Gastroesophageal sphincter (tissue), 3 donors: ENCODE data around the gene PCGF5.

Source experiments
- POLR2A ChIP-seq, 2 donors: fragments of 450-650 bp; IDR thresholded peaks; one replicate each; pipeline ENCODE4 v1.6.1; 2017; ENCODE audit warnings: antibody characterized with exemption in 2 of 2, mild to moderate bottlenecking in 2 of 2, moderate library complexity in 1 of 2
- POLR2AphosphoS5 ChIP-seq: sonication (generic); formaldehyde crosslinking; IDR thresholded peaks from one replicate; pipeline ENCODE4 v1.6.1; 2017; ENCODE audit warnings: antibody characterized with exemption
- TF ChIP-seq, protein P1 (sequence below), 4 experiments: fragments of 200-600 bp in 2 of 4; fragments of 450-650 bp in 2 of 4; sonication (generic) in 1 of 4; IDR thresholded peaks; one replicate each; pipeline ENCODE4 v1.5.1; 2017 to 2019; ENCODE audit warnings: antibody characterized with exemption in 4 of 4, mild to moderate bottlenecking in 2 of 4, moderate library complexity in 2 of 4

DNA sequence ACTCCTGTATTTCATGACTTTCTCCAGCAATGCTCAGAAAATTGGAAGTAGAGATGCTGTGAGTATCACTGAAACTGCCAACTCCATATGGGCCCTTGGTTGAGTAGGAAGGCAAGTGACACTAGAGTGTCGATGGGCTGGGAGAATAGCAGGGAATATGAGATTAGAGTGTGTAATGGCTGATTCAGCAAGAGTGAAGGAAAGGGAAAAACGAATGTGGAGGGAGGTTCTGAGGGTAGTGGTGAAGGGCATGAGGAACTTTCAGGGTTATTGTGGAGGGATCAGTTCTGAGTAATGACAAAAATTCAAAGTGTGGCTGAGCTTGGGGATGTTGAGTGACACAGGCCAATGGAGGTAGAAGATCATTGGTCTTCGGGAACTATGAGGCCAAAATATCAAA lies 49.0 kb upstream of the PCGF5 start:
- TF ChIP-seq, protein P1, sequence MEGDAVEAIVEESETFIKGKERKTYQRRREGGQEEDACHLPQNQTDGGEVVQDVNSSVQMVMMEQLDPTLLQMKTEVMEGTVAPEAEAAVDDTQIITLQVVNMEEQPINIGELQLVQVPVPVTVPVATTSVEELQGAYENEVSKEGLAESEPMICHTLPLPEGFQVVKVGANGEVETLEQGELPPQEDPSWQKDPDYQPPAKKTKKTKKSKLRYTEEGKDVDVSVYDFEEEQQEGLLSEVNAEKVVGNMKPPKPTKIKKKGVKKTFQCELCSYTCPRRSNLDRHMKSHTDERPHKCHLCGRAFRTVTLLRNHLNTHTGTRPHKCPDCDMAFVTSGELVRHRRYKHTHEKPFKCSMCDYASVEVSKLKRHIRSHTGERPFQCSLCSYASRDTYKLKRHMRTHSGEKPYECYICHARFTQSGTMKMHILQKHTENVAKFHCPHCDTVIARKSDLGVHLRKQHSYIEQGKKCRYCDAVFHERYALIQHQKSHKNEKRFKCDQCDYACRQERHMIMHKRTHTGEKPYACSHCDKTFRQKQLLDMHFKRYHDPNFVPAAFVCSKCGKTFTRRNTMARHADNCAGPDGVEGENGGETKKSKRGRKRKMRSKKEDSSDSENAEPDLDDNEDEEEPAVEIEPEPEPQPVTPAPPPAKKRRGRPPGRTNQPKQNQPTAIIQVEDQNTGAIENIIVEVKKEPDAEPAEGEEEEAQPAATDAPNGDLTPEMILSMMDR (IDR thresholded peaks at IDR 0.05) = no peak
- TF ChIP-seq POLR2AphosphoS5 (no peak), POLR2A (IDR thresholded peaks at IDR 0.05) (no peak)
